ENCODE results near the gene OGDH. TPM values are rescaled to one million over a fixed set of nuclear protein-coding genes. Genes with fewer than 3 reads are reported as not detected.

Gene OGDH
- total RNA-seq, 4 donors from 2014 or later = 74.0 to 160 (median 143) TPM

GRCh38 chr7:44645254-44645653 is 38.8 kb downstream of the OGDH start:
- DNase-seq = no peak
- no peak overlapping the region for H3K27ac ChIP-seq
- TF ChIP-seq, protein P1, sequence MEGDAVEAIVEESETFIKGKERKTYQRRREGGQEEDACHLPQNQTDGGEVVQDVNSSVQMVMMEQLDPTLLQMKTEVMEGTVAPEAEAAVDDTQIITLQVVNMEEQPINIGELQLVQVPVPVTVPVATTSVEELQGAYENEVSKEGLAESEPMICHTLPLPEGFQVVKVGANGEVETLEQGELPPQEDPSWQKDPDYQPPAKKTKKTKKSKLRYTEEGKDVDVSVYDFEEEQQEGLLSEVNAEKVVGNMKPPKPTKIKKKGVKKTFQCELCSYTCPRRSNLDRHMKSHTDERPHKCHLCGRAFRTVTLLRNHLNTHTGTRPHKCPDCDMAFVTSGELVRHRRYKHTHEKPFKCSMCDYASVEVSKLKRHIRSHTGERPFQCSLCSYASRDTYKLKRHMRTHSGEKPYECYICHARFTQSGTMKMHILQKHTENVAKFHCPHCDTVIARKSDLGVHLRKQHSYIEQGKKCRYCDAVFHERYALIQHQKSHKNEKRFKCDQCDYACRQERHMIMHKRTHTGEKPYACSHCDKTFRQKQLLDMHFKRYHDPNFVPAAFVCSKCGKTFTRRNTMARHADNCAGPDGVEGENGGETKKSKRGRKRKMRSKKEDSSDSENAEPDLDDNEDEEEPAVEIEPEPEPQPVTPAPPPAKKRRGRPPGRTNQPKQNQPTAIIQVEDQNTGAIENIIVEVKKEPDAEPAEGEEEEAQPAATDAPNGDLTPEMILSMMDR (IDR thresholded peaks at IDR 0.05) = no peak
- TF ChIP-seq EP300 (IDR thresholded peaks at IDR 0.05; ENCODE audit: low read depth) = no peak
- no peak for TF ChIP-seq POLR2AphosphoS5 (IDR thresholded peaks at IDR 0.05)
- no peak for TF ChIP-seq POLR2A (IDR thresholded peaks at IDR 0.05)

GRCh38 chr7:44645696-44646095 is 39.3 kb downstream of the OGDH start:
- no peak for DNase-seq
- peaks cover 0 to 26% (median 4%) of the 10 kb centered on the region in 4 donors for H3K36me3 ChIP-seq
- in situ Hi-C loops (cut with MboI; ENCODE audit: low pct_ligation_motif_present in 1 of 4, low pct_unique_long_range_greater_than_20kb in 1 of 4, low sequenced_read_pairs in 3 of 4) (loop anchor here in 1 of 4 donors (10.0 kb wide), 1 partner anchor 51 kb away; no protein-coding TSS in a partner anchor), intact Hi-C loops (cut with DNase I; ENCODE audit: low total_unique reads) (no loop called here)
- TF ChIP-seq EP300 (IDR thresholded peaks at IDR 0.05; ENCODE audit: low read depth) (no peak), POLR2AphosphoS5 (IDR thresholded peaks at IDR 0.05) (no peak), POLR2A (IDR thresholded peaks at IDR 0.05) (no peak)
- TF ChIP-seq, protein P1 (IDR thresholded peaks at IDR 0.05) = no peak
- no peaks in the 10 kb centered on the region for H3K27me3 ChIP-seq
- peaks cover 0 to 1% (median 0%) of the 10 kb centered on the region in 4 donors for H3K4me1 ChIP-seq
- no peak overlapping the region for H3K4me3 ChIP-seq
- no peaks in the 10 kb centered on the region for H3K9me3 ChIP-seq
- H3K27ac ChIP-seq = no peak overlapping the region
- WGBS, 2 donors (ENCODE audit: low coverage in 1 of 2) = 85 to 88% methylated on average over 1 to 2 of the region's 2 CpGs

More at GRCh38 chr7:44645254-44645653, 38.8 kb downstream of the OGDH start:
- H3K4me3 ChIP-seq = no peak overlapping the region
- no peaks in the 10 kb centered on the region for H3K27me3 ChIP-seq
- WGBS, 2 donors (ENCODE audit: low coverage in 1 of 2) = 89 to 92% methylated on average over 3 to 11 of the region's 11 CpGs
- in situ Hi-C loops (cut with MboI; ENCODE audit: low pct_ligation_motif_present in 1 of 4, low pct_unique_long_range_greater_than_20kb in 1 of 4, low sequenced_read_pairs in 3 of 4) (loop anchor here in 1 of 4 donors (10.0 kb wide), 1 partner anchor 50 kb away; no protein-coding TSS in a partner anchor), intact Hi-C loops (cut with DNase I; ENCODE audit: low total_unique reads) (no loop called here)
- no peaks in the 10 kb centered on the region for H3K9me3 ChIP-seq
- H3K4me1 ChIP-seq = peaks cover under 1 to 6% (median 3%) of the 10 kb centered on the region in 4 donors
- peaks cover 0 to 24% (median 4%) of the 10 kb centered on the region in 4 donors for H3K36me3 ChIP-seq

DNA sequence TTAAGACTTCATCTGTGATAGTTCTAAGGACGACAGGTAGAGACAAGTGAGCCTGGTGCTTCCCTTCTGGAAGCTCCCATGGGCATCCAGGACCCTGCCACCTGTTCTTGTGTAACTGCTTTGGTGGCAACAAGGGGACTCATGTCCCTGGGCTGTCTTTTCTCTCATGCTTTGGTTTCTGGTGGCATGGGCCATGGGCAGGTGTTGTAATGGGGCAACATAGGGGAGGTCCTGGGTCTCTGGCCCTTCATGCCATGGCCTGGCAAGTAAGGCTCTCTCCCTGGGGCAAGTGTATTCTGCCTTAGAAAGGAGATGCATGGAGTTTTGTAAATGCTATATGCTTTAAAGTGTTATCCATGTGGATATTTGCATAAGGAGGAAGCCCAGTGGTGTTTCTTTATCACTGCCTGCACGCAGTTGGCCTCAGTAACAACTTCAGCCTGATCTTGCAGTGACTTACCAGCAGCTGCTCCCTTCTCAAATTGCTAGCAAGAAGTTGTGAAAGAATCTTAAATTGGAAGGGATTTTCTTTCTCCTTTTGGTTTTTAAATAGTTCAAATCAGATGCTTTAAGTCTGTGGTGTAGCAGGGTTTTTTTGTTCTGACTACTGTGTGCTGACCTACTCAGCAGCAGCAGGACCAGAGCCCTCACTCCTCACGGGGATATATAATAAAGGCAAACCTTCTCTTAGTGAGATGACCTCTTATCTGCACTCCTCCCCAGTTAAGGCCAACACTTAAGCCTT is 39.9 kb downstream of the OGDH start:
- WGBS, 2 donors (ENCODE audit: low coverage in 1 of 2) = 78 to 90% methylated on average over 2 to 3 of the region's 3 CpGs
- no peaks in the 10 kb centered on the region for H3K27me3 ChIP-seq
- H3K9me3 ChIP-seq = no peaks in the 10 kb centered on the region
- no peak overlapping the region for H3K4me3 ChIP-seq
- no peaks in the 10 kb centered on the region for H3K4me1 ChIP-seq
- TF ChIP-seq, protein P1 (IDR thresholded peaks at IDR 0.05) = no peak
- TF ChIP-seq EP300 (IDR thresholded peaks at IDR 0.05; ENCODE audit: low read depth) (no peak), POLR2A (IDR thresholded peaks at IDR 0.05) (no peak), POLR2AphosphoS5 (IDR thresholded peaks at IDR 0.05) (no peak)
- no peak for DNase-seq
- H3K36me3 ChIP-seq = peaks cover 0 to 26% (median 4%) of the 10 kb centered on the region in 4 donors
- H3K27ac ChIP-seq = no peak overlapping the region
- intact Hi-C loops (cut with DNase I; ENCODE audit: low total_unique reads) = no loop called here
- in situ Hi-C loops (cut with MboI; ENCODE audit: low pct_ligation_motif_present in 1 of 4, low pct_unique_long_range_greater_than_20kb in 1 of 4, low sequenced_read_pairs in 3 of 4) = loop anchor here in 1 of 4 donors (10.0 kb wide), 1 partner anchor 52 kb away; no protein-coding TSS in a partner anchor

DNA sequence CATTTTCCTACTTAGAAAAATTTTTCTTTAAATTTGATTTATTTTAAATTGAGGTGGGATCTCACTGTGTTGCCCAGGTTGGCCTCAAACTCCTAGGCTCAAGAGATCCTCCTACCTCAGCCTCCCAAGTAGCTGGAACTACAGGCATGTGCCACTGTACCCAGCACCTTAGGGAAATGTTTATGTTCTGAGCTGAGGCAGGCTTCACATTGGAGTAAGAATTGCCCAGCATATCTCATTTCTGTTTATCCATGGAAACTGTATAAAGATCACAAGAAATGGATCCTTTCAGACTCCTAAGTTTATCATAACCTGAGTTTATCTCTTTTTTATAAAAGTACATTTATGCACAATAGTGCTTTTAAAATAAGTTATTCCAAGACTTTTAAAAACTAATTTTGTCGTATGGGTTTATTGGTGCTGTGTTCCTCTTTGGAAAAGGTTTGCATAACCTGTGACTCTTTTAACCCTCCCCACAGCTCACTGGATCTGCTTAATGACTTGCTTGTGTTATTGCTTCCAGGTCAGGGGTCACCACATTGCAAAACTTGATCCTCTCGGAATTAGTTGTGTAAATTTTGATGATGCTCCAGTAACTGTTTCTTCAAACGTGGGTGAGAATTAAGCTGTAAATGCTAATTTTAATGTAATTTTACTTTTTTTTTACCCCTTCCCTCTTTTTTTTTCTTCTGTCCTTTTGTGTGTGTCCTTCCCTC is 40.7 kb downstream of the OGDH start:
- 58 to 70% methylated on average over 2 to 3 of the region's 3 CpGs for WGBS, 2 donors (ENCODE audit: low coverage in 1 of 2)

More for the DNA sequence above, 40.7 kb downstream of the OGDH start:
- no peak for TF ChIP-seq POLR2A (IDR thresholded peaks at IDR 0.05)
- no peak for TF ChIP-seq EP300 (IDR thresholded peaks at IDR 0.05; ENCODE audit: low read depth)
- TF ChIP-seq POLR2AphosphoS5 (IDR thresholded peaks at IDR 0.05) = no peak
- TF ChIP-seq, protein P1 (IDR thresholded peaks at IDR 0.05) = no peak
- no peak for DNase-seq
- Histone ChIP-seq H3K27ac (no peak overlapping the region), H3K9me3 (no peaks in the 10 kb centered on the region), H3K36me3 (peaks cover 0 to 26% (median 4%) of the 10 kb centered on the region in 4 donors), H3K4me1 (no peaks in the 10 kb centered on the region), H3K4me3 (no peak overlapping the region), H3K27me3 (no peaks in the 10 kb centered on the region)
- intact Hi-C loops (cut with DNase I; ENCODE audit: low total_unique reads) (no loop called here), in situ Hi-C loops (cut with MboI; ENCODE audit: low pct_ligation_motif_present in 1 of 4, low pct_unique_long_range_greater_than_20kb in 1 of 4, low sequenced_read_pairs in 3 of 4) (loop anchor here in 1 of 4 donors (10.0 kb wide), 1 partner anchor 52 kb away; no protein-coding TSS in a partner anchor)

All from transverse colon (tissue), 4 donors.